AG09309 (cell line): ENCODE results near the gene BMS1.
"Not testable (repeated sequence)": the region's sequence is repeated elsewhere in the genome, so short reads cannot be mapped to it uniquely, and the experiment has no call there.

ENCODE experiments used
- DNase-seq: peaks from one replicate; pipeline ENCODE4 v3.0.0-alpha.2; 2010; ENCODE audit warnings: low read depth
- H3K4me3 ChIP-seq: 2 replicates; pipeline ENCODE4 v1.5.1; 2011; ENCODE audit warnings: mild to moderate bottlenecking, low read depth, low read length, moderate library complexity; ENCODE audit not compliant: control insufficient read depth
- CTCF ChIP-seq: IDR thresholded peaks from 2 replicates; pipeline ENCODE4 v1.5.1; 2011; ENCODE audit warnings: mild to moderate bottlenecking, low read depth, low read length, inconsistent platforms; ENCODE audit not compliant: insufficient read depth, control insufficient read depth; ENCODE audit errors: missing control alignments

BMS1 gene

GRCh38 chr10:42868530-42868929, 85.9 kb downstream of the BMS1 start:
- DNase-seq, result no peak
- H3K4me3 ChIP-seq, result no peak overlapping the region
- no peak for TF ChIP-seq CTCF

- DNase-seq, result no peak
- no peak overlapping the region for H3K4me3 ChIP-seq
- TF ChIP-seq CTCF, result no peak
These were observed 87.4 kb downstream of the BMS1 start for GRCh38 chr10:42869977-42870350.

- DNase-seq, H3K4me3 ChIP-seq: not testable (repeated sequence)
These were observed 88.6 kb downstream of the BMS1 start for GRCh38 chr10:42871138-42871641.

GRCh38 chr10:42871823-42872222, 89.2 kb downstream of the BMS1 start:
- no peak overlapping the region for H3K4me3 ChIP-seq
- no peak for DNase-seq
- no peak for TF ChIP-seq CTCF

- DNase-seq, result no peak
- no peak overlapping the region for H3K4me3 ChIP-seq
- TF ChIP-seq CTCF, result no peak
These were observed 90.4 kb downstream of the BMS1 start for GRCh38 chr10:42872865-42873435.

GRCh38 chr10:42874713-42875387, 92.3 kb downstream of the BMS1 start:
- DNase-seq, result no peak
- H3K4me3 ChIP-seq, result no peak overlapping the region
- TF ChIP-seq CTCF, result no peak

- DNase-seq, result no peak
- TF ChIP-seq CTCF, result no peak
- no peak overlapping the region for H3K4me3 ChIP-seq
These were observed 92.8 kb downstream of the BMS1 start for GRCh38 chr10:42875388-42875755.
